NCI-H510A (cell line): Measurements from ENCODE around the gene STAP2.

ENCODE experiments used
- DNase-seq: peaks from one replicate; lab custom pipeline; 2025; lab: John Stamatoyannopoulos, UW

Gene STAP2, protein sequence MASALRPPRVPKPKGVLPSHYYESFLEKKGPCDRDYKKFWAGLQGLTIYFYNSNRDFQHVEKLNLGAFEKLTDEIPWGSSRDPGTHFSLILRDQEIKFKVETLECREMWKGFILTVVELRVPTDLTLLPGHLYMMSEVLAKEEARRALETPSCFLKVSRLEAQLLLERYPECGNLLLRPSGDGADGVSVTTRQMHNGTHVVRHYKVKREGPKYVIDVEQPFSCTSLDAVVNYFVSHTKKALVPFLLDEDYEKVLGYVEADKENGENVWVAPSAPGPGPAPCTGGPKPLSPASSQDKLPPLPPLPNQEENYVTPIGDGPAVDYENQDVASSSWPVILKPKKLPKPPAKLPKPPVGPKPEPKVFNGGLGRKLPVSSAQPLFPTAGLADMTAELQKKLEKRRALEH

DNA sequence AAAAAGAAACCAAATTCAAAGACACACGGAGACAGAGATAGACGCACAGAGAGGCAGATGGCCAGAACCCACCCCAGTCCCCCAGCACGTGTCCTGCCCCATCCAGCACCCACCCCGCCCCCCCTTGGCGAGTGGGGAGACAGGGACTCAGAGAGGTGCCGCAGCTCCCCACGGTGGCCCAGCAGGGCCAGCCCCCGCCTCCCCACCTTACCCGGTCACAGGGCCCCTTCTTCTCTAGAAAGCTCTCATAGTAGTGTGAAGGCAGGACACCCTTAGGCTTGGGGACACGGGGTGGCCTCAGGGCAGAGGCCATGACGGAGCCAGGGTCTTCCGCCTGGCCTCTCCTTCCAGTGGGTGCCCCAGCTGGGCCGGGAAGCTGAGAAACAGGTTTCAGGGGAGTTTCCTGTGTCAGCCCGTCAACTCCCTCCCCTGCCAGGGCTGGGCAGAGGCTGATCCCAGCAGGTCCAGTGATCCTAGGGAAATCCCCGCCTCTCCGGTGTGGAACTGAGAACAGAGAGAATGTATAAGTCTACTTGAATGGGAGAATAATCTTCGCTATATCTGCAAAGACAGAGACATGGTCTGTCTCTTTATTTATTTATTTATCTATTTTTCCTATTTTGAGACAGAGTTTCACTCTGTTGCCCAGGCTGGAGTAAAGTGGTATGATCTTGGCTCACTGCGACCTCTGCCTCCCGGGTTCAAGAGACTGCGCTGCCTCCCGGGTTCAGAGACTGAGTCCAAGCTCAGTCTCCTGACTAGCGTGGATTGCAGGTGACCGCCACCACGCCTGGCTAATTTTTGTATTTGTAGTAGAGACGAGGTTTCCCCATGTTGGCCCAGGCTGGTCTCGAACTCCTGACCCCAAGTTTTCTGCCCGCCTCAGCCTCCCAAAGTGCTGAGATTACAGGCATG is at the start of gene STAP2:
Gene STAP2, minus strand, starts transcription at position 387 of the 915 bp plus-strand sequence. Its CDS starts 74 bp downstream, at position 313.
- peak; percentile 58 for DNase-seq

DNA sequence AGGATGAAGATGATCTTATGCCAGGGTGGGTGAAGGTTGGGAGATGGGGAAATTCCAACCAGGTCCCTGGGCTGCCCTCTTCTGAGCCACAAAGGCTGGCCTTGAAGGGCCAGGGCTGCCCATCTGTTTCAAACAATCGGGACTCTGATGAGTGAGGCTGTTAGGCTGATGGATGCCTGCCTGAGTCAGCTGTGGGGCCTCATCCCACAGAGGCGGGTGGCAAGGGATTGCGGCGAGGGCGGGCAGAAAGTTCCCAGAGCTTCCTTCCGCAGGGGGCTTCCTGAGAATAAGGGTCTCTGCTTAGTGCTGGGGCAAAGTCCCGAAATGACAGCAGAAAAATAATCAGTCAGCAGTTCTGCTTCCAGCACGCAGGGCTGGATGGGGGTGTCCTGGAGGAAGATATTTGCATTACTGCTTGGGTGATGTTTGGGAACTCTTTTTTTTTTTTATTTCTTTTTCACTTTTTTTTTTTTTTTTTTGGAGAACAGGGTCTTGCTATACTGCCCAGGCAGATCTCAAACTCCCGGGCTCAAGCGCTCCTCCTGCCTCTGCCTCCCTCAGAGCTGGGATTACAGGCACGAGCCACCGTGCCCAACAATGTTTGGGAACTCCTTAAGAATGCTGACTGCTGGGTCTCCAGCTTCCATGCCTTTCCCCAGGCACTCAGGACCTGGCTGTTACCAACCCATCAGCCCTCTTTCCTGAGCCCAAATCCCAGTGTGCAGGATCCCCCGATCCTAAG is 47.6 kb upstream of the STAP2 start:
- DNase-seq: no peak

DNA sequence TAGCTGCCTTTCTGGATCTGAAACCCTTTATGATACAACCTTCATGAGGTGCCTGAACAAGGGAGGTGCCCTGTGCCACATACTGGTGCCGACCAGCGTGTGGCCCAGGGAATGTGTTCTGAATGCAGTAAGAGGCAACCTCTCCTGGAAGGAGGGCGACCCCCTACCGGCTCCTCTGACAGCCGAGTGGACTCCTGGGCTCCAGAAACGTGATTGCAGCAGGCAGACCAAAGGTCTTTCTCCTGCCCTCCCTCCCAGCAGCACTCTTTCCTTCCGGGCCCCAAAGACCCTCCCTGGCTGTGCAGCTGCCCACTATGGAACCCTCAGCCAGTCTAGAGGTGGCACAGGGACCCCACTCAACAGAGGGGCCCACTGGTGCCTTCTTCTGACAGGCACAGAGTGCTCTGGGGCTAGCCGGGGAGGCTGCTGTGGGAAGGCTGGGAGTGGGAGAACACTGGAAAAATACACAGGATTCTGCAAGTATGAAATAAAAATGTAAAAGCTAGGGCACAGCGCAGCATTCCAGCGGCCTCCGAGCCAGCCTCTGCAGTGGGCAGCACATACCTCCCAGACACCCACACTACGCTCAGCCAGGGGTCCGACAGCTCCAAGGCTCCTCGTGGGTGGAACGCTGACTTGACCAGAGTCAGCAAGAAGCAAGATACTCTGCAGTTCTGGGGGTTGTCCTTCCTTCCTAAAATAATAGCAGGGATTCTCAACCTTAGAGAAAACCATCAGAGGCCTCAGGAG is 46.8 kb upstream of the STAP2 start:
- DNase-seq: no peak

DNA sequence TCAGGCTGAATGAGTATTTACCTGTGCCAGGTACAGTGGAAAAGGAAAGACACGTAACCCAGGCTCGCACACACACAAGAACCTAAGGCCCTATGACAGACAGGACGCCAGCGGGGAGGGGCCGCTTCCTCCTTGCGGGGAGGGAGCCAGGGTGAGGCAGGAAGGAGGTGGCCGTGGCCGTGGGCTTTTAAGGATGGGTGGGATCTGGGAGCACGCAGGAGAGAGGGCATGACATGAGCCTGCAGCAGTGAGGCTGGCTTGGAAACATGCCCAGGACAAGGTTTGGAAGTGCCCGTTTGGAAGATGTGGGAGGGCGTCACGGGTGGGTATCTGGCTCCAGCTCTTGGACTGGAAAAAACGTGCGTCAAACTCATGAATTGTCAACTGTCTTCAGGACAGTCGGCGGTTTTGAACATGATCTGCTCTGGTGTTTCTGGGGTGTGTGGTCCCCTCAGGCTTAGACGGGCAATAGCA is 41.7 kb upstream of the STAP2 start:
- DNase-seq: no peak

DNA sequence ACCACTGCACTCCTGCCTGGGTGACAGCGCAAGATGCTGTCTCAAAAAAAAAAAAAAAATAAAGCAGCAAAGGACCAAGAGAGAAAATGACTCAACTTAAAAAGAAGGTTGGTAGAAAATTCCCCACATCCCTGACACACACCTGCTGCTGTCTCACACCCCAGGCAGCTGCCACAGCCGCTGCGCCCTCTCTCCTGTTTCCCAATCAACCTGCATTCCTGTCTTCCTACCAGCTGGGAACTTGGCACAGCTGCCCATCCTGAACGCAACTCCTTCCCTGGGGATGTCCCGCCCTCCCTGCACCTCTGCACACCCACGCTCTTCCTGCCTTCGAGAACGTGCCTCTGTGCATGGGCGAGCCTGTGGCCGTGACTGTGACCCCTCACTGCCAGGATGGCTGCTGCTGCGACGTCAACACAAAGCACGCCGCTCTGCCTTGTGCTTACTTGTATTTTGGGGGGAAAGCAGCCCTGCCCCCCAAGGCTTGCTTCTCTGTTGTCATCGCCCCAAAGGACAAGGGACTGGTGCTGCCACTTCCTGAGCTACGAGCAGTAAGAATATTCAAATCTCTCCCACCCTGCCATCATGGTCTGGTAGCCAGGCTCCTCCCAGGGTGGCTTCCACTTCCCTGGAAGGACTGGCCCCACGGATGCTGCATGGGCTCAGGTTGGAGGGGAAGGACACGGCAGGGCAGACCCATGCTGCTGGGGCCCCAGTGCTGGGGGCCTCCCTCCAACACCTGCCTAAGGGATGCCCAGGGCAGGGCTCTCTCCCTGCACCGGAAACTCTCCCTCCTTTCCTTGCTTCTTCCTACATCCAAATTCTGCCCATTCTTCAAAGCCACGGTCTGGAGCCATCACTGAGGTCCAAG is 41.0 kb upstream of the STAP2 start:
- peak; percentile 59 for DNase-seq

DNA sequence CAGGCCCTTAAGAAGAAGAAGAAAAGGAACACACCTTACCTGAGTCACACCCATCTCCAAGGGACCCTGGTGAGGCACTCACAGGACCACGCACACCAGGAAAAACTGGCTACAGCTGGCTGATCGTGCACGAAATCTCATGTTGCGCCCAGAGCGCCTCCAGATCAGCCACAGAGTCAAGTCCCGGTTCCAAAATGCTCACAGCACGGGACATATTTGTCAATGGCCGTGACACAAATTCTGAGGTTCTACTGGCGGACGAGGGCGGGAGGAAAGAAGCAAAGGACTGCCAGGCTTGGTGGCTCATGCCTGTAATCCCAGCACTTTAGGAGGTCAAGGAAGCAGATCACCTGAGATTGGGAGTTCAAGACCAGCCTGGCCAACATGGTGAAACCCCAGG is 40.3 kb upstream of the STAP2 start:
- DNase-seq: no peak

DNA sequence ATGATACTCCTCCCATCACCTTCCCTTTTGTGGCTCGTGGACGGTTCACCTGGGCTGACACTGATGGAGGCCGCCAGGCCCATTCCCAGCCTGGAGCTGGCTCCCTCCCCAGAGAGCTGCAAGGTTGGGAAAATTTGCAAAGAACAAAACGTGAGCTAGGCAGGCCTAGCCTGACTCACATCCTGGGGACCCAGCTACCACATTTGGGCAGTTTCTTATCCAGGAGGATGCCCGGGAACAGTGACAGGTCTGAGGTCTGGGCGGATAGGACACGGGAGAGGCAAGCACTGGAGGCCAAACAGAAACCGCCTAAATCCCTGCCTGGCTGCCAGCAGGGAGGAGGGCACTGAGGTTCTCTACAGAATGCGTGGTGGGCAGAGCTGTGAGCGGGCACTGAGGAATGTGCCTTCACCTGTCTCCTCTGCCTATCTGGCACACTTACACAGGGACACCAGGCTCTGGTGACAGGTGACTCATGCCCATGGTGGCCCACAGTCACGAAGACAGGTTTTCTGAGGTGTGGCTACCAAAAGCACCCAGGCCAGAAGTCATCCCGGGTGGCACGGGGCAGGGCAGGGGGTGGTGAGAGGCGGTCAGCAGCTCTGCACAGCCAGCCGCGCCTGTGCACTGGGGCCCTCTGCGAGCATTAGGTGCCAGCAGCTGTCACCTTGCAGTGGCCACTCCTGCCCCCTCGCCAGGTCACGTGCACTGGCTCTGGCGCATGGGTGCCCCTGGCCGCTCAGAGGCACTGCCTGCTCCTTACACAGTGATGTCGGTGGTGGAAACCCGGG is 38.6 kb upstream of the STAP2 start:
- DNase-seq: no peak

DNA sequence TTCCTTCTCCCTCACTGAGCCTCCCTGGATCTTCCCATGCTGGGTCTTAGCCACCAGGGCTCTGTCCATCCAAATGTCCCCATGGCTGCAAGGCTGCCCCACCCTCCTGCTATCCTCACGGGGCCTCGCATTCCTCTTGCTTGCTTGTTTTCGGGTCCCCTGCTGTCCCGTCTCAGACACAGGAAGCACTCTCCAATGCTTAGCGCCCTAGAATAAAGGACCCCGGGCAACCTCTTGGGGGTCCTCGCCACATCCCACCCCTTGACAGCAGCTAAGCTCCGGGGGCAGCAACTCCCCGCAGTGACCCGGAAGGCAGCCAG is 38.0 kb upstream of the STAP2 start:
- no peak for DNase-seq

DNA sequence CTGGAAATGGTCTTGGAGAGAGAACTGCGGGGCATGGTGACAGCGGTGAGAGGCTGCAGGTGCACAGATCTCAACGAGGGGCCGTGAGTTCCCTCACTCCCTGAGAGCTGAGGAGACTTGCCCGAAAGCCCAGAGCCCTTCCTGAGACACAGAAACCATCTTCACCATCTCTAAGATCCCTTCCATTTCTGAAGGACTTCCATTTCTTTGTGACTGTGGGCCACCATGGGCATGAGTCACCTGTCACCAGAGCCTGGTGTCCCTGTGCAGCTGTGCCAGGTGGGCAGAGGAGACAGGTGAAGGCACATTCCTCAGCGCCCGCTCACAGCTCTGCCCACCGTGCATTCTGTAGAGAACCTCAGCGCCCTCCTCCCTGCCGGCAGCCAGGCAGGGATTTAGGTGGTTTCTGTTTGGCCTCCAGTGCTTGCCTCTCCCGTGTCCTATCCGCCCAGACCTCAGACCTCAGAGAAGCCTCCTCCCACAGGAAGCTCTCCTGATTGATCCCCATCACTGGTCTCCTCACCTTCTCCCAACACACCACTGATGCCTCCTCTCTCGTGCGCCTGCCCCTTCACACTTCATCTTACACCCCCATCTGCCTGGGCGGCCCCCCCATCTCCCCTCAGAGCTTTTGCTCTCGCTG is 37.5 kb upstream of the STAP2 start:
- DNase-seq: no peak

DNA sequence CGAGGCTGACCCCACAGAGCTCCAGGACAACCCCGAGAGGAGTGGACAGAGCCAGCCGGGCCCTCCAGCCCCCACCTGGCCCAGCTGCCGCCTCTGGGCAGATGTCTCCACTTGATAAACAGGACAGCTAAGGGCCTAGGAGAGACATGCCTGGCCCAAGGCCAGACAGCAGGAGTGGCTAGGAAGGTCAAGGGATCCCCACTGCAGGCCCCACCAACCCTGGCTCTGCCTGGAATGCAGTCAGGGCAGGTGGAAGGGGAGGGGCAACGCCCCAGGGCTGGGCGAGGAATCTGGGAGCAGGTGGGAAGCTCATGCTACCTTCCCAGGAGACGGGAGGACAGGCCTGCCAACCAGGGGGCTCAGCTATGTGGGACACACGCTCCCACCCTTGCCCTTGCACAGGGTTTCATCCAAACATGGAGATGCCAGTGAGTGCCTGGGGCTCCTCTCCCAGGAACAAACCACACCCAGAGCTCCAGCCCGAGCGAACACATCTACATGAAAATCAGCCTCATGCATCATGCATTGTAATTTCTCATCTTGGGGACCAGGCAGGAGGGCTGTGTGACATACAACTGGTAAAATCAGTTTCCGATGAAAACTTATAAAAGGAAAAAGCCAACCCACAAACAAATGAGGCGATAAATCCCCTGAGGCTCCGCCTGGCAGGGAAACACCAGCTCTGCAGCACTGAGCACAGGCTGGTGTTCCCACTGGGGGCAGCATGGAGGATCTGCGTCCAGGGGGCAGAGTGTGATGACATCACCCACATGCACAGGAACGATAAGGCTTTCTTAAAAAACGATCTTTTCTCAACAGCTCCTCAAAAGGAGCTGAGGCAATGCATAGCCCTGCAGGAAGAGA is 36.8 kb upstream of the STAP2 start:
- DNase-seq: peak; percentile 73

DNA sequence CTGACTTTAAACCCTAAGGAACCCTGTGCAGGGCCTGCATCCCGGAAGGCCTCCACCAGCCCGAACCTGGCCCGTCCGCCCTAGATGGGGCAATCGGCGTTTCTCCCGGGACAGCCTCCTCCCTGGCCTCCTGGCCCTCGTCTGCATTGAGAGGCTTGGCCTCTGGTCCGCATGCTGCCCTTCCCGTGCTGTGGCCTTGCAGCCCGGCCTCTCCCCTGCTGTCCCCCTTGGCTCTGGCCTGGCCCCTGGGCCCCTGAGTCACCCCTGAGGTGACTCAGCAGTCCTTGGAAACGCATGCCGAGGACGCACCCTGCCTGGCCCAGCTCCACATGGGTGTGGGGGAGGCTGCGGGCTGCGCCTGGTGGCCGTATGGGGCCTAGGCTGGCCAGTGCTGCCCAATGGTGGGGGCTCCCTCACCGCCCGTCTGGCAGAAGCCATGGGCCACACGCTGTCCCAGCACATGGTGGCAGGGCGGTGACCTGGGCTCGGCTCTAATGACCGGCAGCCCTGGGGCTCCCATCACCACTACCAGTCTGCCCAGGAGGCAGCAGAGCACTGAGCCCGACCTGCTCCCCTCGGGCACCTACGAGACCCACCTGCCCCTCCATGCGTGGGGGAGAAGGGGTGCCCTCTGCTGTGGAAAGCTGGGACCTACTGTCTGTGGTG is 36.0 kb upstream of the STAP2 start:
- no peak for DNase-seq

DNA sequence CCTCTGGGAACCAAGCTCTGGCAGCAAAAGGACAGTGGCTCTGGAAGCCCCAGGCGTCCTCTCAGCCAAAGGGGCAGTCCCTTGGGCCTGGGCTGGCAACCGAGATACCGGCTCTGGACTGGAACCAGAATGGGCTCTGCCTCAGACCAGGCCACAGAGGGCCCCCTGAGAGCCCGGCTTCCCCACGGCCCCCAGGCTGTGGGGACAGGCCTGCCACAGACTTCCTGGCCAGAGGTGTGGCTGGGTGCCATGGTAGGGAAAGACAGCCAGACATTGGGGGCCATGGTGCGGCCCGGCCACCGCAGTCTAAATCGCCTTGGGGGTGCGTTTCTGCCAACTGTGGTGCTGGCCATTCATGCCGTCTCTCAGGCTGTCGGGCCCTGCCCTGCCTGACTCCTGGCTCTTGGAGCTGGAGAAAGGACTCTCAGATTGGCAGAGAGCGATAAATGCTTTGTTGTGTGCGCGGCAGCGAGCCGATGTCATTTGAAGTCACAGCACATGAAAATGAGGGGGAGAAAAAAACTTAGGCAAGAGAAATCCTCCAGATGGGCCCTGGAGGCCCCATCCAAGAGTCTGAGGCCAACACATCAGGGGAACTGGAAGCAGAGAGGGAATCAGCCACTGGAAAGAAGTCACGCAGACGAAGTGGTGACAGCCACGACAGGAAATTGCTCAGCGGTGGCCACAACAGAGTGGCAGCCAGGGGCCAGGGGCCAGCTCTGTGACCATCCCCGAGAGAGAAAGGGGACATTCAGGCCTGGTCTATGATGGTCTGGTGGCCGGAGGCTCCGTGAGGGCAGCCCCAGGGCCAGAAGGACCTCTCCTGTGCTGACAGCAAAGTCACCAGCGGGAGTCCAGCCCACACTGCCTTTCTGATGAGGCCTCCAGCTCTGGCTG is 35.2 kb upstream of the STAP2 start:
- no peak for DNase-seq

DNA sequence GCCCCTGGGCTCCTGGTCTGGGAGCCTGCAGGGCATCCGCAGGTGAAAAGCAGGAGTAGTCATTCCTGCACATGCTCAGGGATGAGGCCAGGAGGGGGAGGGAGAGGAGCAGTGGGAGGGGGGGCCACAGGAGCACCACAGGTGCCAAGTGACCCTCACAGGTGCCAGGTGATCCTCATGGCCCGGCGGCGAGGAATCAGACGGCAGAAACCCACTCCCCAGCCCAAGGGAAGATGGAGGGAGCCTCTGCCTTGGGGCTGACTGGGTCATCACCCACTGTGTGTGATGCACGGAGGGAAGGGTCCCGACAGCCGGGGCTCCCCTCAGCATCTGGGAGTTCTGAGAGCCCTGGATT is 34.4 kb upstream of the STAP2 start:
- no peak for DNase-seq

DNA sequence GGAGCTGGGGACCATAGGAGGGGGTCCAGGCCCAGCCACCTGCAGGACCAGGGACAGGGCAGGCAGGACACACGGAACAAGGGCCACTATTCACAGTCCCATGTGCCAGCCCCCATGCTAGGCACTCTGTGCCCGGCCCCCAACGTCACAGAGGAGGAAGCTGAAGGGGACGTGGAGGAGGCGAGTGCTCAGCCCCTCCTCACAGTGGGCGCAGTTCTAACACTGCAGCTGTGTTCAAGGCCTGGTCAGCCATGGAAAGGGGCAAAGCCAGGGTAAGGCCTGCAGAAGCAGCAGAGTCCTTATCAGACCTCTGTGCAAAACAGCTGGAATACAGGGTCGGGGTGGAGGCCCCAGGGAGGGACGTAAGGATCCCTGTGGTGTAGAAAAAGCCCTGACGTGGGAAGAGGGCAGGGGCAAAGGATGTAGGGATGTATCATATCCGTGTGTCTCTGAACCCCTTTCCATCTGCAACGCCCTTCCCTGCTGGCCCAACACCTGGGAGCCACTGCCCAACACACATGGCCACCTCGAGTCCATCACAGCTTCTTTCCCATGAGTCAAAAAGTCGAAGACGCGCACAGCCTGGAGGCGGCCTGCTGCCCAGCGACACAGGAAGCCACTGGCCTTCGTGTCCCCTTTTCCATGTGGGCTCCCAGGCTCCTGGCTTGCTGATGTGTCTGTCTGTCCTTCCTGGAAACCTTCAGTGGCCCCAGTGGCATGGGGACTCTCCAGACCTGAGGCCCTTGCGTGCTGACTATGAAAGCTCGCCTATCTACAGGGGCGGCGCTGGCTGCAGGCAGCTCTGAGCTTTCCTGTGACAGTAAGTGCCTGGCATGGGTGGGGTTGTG is 33.8 kb upstream of the STAP2 start:
- no peak for DNase-seq

DNA sequence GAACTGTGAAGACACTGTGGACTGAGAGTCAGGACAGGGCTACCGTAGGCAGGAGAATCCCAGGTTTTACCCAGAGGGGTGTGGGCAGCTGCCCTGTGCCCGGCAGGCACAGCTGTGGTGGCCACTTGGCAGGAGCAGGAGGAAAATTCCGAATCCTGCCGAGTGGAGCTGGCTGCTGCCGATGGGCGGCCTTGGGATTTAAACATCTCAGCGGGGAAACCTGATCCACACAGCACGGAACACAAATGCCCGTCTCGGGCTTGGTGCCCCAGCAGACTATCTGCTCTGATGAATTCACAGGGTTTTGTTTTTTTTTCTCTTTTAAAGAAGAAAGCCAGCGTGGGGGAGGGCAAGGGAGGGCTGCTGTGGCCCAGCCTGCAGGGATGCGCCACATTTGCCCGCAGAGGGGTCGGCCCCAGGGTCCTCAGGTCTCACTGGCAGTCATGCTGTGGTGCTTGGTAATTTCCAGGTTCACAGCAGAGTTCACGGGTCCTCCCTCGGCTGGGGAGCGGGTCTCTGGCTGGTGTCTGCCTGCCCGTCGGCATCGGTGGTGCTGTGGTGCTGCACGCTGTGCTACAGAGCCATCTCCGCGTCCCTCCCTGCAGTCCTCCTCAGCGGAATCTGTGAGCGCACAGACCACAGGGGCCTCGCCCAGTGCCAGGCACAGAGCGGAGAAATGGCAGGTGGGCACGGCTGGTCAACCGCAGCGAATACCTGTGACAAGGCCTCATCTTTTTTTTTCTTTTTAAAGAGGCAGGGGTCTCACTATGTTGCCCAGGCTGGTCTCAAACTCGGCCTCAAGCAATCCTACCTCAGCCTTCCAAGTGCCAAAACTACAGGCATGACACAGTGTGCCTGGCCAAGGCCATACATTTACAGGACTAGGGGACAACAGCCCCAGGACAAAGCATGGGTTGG is 32.9 kb upstream of the STAP2 start:
- no peak for DNase-seq
